SU-DHL-6 (cell line): ENCODE results near the gene RFX1.

Experiments used
- EZH2phosphoT487 ChIP-seq: fragments of 200-600 bp; sonication (generic), shearing (Covaris generic); conservative IDR thresholded peaks from 2 replicates; pipeline ENCODE4 v1.6.1; 2018; ENCODE audit warnings: mild to moderate bottlenecking, antibody characterized with exemption, low read length, moderate library complexity, mixed read lengths
- TF ChIP-seq, protein P1 (sequence below): fragments of 200-600 bp; sonication (generic); IDR thresholded peaks from one replicate; pipeline ENCODE4 v1.5.1; 2017; ENCODE audit warnings: antibody characterized with exemption, mild to moderate bottlenecking, low read length, moderate library complexity; ENCODE audit not compliant: insufficient read depth, poor library complexity, severe bottlenecking

DNA sequence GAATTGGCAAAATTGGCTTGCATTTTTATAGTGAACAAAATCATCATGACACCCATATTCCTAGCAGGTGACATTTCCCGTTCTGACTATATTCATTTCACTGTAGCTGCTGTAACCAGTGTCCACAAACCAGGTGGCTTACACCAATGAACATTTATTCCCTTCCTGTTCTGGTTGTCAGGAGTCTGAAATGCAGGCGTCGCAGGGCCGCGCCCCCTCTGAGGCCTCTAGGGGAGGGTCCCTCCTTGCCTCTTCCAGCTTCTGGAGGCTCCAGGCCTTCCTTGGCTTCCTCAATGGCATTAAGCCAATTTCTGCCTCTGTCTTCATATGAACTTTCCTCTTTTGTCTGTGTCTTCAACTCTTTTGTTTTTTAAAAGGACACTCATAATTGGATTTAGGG lies 15.4 kb upstream of the RFX1 start:
- TF ChIP-seq, protein P1, sequence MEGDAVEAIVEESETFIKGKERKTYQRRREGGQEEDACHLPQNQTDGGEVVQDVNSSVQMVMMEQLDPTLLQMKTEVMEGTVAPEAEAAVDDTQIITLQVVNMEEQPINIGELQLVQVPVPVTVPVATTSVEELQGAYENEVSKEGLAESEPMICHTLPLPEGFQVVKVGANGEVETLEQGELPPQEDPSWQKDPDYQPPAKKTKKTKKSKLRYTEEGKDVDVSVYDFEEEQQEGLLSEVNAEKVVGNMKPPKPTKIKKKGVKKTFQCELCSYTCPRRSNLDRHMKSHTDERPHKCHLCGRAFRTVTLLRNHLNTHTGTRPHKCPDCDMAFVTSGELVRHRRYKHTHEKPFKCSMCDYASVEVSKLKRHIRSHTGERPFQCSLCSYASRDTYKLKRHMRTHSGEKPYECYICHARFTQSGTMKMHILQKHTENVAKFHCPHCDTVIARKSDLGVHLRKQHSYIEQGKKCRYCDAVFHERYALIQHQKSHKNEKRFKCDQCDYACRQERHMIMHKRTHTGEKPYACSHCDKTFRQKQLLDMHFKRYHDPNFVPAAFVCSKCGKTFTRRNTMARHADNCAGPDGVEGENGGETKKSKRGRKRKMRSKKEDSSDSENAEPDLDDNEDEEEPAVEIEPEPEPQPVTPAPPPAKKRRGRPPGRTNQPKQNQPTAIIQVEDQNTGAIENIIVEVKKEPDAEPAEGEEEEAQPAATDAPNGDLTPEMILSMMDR: no peak
- TF ChIP-seq EZH2phosphoT487: no peak
